Prostate gland (tissue), 2 donors: Measurements from ENCODE around the gene VEGFB. TPM values are rescaled to one million over a fixed set of nuclear protein-coding genes. Genes with fewer than 3 reads are reported as not detected.

Source experiments
- DNase-seq: peaks from one replicate; pipeline ENCODE4 v3.0.0-alpha.2; 2019; ENCODE audit warnings: low spot score
- H3K27ac ChIP-seq, 2 donors: fragments of 200-600 bp; sonication (generic); 2 replicates each; pipeline ENCODE4 v1.5.1; 2017 to 2019
- H3K27me3 ChIP-seq: fragments of 200-600 bp; sonication (generic); replicated peaks from 2 replicates; pipeline ENCODE4 v1.5.1; 2019; ENCODE audit not compliant: insufficient read depth
- H3K36me3 ChIP-seq, 2 donors: fragments of 200-600 bp; sonication (generic); 1 replicate in 1 of 2; 2 replicates in 1 of 2; pipeline versions ENCODE4 v1.5.1 to v1.8.1; 2017 to 2019
- H3K4me1 ChIP-seq: fragments of 200-600 bp; sonication (generic); replicated peaks from 2 replicates; pipeline ENCODE4 v1.5.1; 2019
- H3K4me3 ChIP-seq, 2 donors: fragments of 200-600 bp; sonication (generic); 2 replicates each; pipeline ENCODE4 v1.5.1; 2017 to 2019
- H3K9me3 ChIP-seq: fragments of 200-600 bp; sonication (generic); 2 replicates; pipeline ENCODE4 v1.5.1; 2017
- POLR2A ChIP-seq: fragments of 450-650 bp; IDR thresholded peaks from one replicate; pipeline ENCODE4 v1.6.1; 2016; ENCODE audit warnings: antibody characterized with exemption, mild to moderate bottlenecking
- POLR2AphosphoS5 ChIP-seq: sonication (generic); formaldehyde crosslinking; IDR thresholded peaks from one replicate; pipeline ENCODE4 v1.6.1; 2017; ENCODE audit warnings: antibody characterized with exemption
- WGBS: methylation state at CpG from one replicate; pipeline ENCODE4 v1.1.5; 2018; 5-methylcytosine and 5-hydroxymethylcytosine counted together
- intact Hi-C: fragments of 100-400 bp; cut with DNase I; formaldehyde crosslinking; loops from one replicate; pipeline ENCODE4 v1.14.2; 2022
- total RNA-seq, 2 donors: library from RNA; depleted of rRNA; stranded (reverse); fragments of >200 nt; gene quantifications; one replicate each; pipeline ENCODE4 v1.1.0, GENCODE V29; 2016
- TF ChIP-seq, protein P1 (sequence below), 4 experiments: fragments of 200-600 bp in 2 of 4; fragments of 450-650 bp in 2 of 4; sonication (generic) in 2 of 4; IDR thresholded peaks; 1 replicate in 3 of 4; 2 replicates in 1 of 4; pipeline ENCODE4 v1.5.1; 2016 to 2019; ENCODE audit warnings: antibody characterized with exemption in 4 of 4, mild to moderate bottlenecking in 2 of 4, moderate library complexity in 2 of 4

The VEGFB gene
- total RNA-seq, 2 donors from 2014 or later, result 50.9 to 91.2 TPM

DNA sequence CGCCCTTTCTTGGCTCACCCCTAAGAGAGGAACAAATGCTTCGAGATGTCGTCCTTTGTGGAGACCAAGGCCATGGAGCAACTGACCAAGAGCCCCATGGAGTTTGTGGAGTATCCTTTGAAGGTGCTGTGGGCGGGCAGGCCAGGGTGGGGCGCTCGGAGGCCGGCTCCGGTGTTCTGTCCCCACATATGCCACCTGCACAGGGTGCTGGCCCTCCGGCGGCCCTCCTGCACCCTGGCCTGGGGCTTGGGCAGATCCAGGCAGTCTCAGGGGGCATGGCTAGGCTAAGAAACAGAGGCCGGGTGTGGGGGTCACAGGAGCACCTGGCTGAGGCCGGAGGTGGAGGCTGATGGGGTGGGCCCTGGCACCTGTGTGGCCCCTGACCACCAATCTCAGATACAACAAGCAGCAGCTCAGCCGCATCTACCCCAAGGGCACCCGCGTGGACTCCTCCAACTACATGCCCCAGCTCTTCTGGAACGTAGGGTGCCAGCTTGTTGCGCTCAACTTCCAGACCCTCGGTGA is 27.2 kb downstream of the VEGFB start:
- Histone ChIP-seq H3K27me3 (no peaks in the 10 kb centered on the region), H3K27ac (no peak overlapping the region), H3K4me1 (no peaks in the 10 kb centered on the region), H3K36me3 (peaks cover 0 to 19% of the 10 kb centered on the region in 2 donors), H3K4me3 (no peak overlapping the region), H3K9me3 (no peaks in the 10 kb centered on the region)
- TF ChIP-seq, protein P1, sequence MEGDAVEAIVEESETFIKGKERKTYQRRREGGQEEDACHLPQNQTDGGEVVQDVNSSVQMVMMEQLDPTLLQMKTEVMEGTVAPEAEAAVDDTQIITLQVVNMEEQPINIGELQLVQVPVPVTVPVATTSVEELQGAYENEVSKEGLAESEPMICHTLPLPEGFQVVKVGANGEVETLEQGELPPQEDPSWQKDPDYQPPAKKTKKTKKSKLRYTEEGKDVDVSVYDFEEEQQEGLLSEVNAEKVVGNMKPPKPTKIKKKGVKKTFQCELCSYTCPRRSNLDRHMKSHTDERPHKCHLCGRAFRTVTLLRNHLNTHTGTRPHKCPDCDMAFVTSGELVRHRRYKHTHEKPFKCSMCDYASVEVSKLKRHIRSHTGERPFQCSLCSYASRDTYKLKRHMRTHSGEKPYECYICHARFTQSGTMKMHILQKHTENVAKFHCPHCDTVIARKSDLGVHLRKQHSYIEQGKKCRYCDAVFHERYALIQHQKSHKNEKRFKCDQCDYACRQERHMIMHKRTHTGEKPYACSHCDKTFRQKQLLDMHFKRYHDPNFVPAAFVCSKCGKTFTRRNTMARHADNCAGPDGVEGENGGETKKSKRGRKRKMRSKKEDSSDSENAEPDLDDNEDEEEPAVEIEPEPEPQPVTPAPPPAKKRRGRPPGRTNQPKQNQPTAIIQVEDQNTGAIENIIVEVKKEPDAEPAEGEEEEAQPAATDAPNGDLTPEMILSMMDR (IDR thresholded peaks at IDR 0.05), result no peak
- TF ChIP-seq POLR2A, result no peak
- no peak for TF ChIP-seq POLR2AphosphoS5
- 91% methylated on average over 18 of the region's 18 CpGs for WGBS
- DNase-seq, result no peak
- intact Hi-C loops, result no loop called here

DNA sequence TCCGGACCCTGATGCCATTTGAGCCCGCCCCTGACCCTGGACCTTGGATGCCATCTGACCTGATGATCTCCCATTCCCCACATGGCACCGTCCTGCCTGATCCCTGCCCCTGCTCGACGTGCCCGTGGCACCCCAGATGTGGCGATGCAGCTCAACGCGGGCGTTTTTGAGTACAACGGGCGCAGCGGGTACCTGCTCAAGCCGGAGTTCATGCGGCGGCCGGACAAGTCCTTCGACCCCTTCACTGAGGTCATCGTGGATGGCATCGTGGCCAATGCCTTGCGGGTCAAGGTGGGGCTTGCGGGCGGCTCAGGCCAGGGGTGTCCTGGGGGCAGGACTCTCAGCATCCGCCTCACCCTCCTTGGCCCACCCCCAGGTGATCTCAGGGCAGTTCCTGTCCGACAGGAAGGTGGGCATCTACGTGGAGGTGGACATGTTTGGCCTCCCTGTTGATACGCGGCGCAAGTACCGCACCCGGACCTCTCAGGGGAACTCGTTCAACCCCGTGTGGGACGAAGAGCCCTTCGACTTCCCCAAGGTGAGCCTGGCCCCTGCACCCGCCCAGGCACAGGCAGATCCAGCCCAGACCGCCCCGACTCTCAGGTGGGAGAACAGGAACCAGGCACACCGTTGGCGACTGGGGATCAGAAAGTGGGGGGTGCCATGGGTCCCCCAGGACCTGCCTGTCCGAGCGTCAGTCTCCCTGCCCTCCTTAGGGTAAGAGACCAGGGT is 28.1 kb downstream of the VEGFB start:
- no peak for DNase-seq
- 94% methylated on average over 40 of the region's 42 CpGs for WGBS
- intact Hi-C loops, result no loop called here
- Histone ChIP-seq H3K27me3 (no peaks in the 10 kb centered on the region), H3K36me3 (peaks cover 0 to 19% of the 10 kb centered on the region in 2 donors), H3K4me1 (no peaks in the 10 kb centered on the region), H3K4me3 (no peak overlapping the region), H3K9me3 (no peaks in the 10 kb centered on the region), H3K27ac (no peak overlapping the region)
- TF ChIP-seq POLR2A (no peak), POLR2AphosphoS5 (no peak)
- TF ChIP-seq, protein P1 (IDR thresholded peaks at IDR 0.05), result no peak

DNA sequence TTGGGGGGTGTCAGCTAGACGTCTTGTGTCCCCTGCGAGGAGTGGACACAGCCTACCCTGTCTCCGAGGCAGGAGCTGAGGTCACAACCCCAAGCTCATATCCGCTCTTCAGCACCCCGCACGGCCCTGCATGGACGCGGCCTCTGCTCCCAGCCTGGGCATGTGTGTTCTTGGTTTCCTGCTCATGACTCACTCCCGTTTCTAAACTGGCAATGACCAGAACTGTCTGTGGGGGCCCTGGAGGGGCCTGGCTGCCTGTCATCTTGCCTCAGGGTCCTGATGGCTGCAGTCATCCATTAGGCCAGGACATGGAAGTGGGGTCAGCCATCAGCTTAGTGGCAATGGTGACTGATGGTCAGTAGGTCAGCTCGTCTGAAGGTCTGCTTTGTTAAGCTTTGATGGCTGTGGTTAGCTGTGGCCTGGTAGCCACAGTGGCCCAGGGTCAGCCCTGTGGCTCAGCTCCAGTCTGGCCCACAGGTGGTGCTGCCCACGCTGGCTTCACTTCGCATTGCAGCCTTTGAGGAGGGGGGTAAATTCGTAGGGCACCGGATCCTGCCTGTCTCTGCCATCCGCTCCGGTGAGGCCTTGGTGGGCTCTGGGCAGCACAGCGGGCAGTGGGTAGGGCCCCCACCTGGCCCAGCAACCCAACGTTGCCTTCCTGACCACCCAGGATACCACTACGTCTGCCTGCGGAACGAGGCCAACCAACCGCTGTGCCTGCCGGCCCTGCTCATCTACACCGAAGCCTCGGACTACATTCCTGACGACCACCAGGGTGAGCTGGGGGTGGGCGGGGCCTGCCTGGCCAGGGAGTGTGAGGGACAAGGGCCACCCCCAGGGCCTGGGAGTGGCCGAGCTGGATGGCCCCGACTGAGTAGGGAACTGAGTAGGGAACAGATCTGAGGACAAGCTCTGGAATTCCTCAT is 28.9 kb downstream of the VEGFB start:
- no peak overlapping the region for H3K27ac ChIP-seq
- TF ChIP-seq POLR2A, result no peak
- TF ChIP-seq, protein P1 (IDR thresholded peaks at IDR 0.05), result no peak
- TF ChIP-seq POLR2AphosphoS5, result no peak
- H3K9me3 ChIP-seq, result no peaks in the 10 kb centered on the region
- no peak overlapping the region for H3K4me3 ChIP-seq
- intact Hi-C loops, result no loop called here
- peaks cover 0 to 18% of the 10 kb centered on the region in 2 donors for H3K36me3 ChIP-seq
- no peaks in the 10 kb centered on the region for H3K27me3 ChIP-seq
- WGBS, result 86% methylated on average over 29 of the region's 29 CpGs
- no peaks in the 10 kb centered on the region for H3K4me1 ChIP-seq
- DNase-seq, result no peak

DNA sequence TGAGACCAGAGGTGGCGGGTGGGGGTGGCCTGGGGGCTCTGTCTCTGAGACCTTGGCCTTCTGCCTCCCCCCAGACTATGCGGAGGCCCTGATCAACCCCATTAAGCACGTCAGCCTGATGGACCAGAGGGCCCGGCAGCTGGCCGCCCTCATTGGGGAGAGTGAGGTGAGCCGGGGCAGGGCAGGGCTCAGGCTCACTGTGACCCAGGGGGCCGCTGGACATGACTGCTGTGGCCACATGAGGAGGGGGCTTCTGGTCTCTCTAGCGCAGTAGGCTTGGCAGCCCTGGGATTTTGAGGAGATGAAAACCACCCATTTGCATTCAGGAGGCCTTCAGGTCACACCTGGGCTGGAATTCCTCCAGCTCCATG is 29.5 kb downstream of the VEGFB start:
- H3K27ac ChIP-seq, result no peak overlapping the region
- no peaks in the 10 kb centered on the region for H3K9me3 ChIP-seq
- TF ChIP-seq POLR2A (no peak), POLR2AphosphoS5 (no peak)
- TF ChIP-seq, protein P1 (IDR thresholded peaks at IDR 0.05), result no peak
- no peak overlapping the region for H3K4me3 ChIP-seq
- peaks cover 6% of the 10 kb centered on the region for H3K4me1 ChIP-seq
- no peak for DNase-seq
- intact Hi-C loops, result no loop called here
- no peaks in the 10 kb centered on the region for H3K27me3 ChIP-seq
- peaks cover 0 to 11% of the 10 kb centered on the region in 2 donors for H3K36me3 ChIP-seq
- WGBS, result 90% methylated on average over 8 of the region's 8 CpGs
